CD14-positive monocyte (primary cell): ENCODE data around the gene APOBEC2. TPM values are rescaled to one million over a fixed set of nuclear protein-coding genes. Genes with fewer than 3 reads are reported as not detected.

ENCODE experiments used
- DNase-seq, 3 donors: peaks; one replicate each; pipeline ENCODE4 v3.0.0-alpha.2; 2011 to 2022
- H2AFZ ChIP-seq: 2 replicates; pipeline ENCODE4 v1.6.0; 2012; ENCODE audit warnings: mild to moderate bottlenecking, low read depth, low read length, inconsistent platforms; ENCODE audit not compliant: insufficient read depth, poor library complexity, severe bottlenecking
- H3K27ac ChIP-seq, 2 donors: 1 replicate in 1 of 2; 2 replicates in 1 of 2; pipeline ENCODE4 v1.5.1; 2012 to 2013; ENCODE audit warnings: low read length in 2 of 2, control low read depth in 1 of 2, inconsistent platforms in 1 of 2, low read depth in 1 of 2, mild to moderate bottlenecking in 1 of 2
- H3K27me3 ChIP-seq, 2 donors: one replicate each; pipeline versions ENCODE4 v1.6.0 to v1.6.1; 2011 to 2013; ENCODE audit warnings: low read length in 2 of 2; ENCODE audit not compliant: control insufficient read depth in 2 of 2, insufficient read depth in 2 of 2
- H3K36me3 ChIP-seq, 2 donors: replicated peaks in 1 of 2; 1 replicate in 1 of 2; 2 replicates in 1 of 2; pipeline versions ENCODE4 v1.5.1 to v1.6.1; 2012 to 2013; ENCODE audit warnings: low read length in 2 of 2, control low read depth in 1 of 2, inconsistent platforms in 1 of 2, mild to moderate bottlenecking in 1 of 2; ENCODE audit not compliant: insufficient read depth in 2 of 2, control insufficient read depth in 1 of 2
- H3K4me1 ChIP-seq, 2 donors: 1 replicate in 1 of 2; 2 replicates in 1 of 2; pipeline versions ENCODE4 v1.5.1 to v1.6.1; 2012 to 2013; ENCODE audit warnings: low read length in 2 of 2, control low read depth in 1 of 2, inconsistent platforms in 1 of 2, mild to moderate bottlenecking in 1 of 2, moderate library complexity in 1 of 2; ENCODE audit not compliant: insufficient read depth in 2 of 2, control insufficient read depth in 1 of 2
- H3K4me2 ChIP-seq: replicated peaks from 2 replicates; pipeline ENCODE3; 2012; ENCODE audit warnings: low read length, moderate library complexity, mild to moderate bottlenecking; ENCODE audit not compliant: poor library complexity, severe bottlenecking; ENCODE audit errors: extremely low read depth
- H3K4me3 ChIP-seq, 3 experiments: fragments of 200-600 bp in 1 of 3; sonication (generic) in 1 of 3; replicated peaks in 1 of 3; 1 replicate in 2 of 3; 2 replicates in 1 of 3; pipeline ENCODE4 v1.5.1; 2011 to 2013; ENCODE audit warnings: low read length in 3 of 3, mild to moderate bottlenecking in 3 of 3, control low read depth in 2 of 3, low read depth in 2 of 3, inconsistent platforms in 1 of 3, moderate library complexity in 1 of 3
- H3K79me2 ChIP-seq: 2 replicates; pipeline ENCODE4 v1.6.0; 2012; ENCODE audit warnings: mild to moderate bottlenecking, control low read depth, inconsistent platforms, low read length, moderate library complexity; ENCODE audit not compliant: insufficient read depth
- H3K9ac ChIP-seq: 2 replicates; pipeline ENCODE4 v1.6.0; 2017; ENCODE audit warnings: low read length, mild to moderate bottlenecking; ENCODE audit not compliant: insufficient read depth, poor library complexity, severe bottlenecking
- H3K9me3 ChIP-seq, 2 donors: replicated peaks in 1 of 2; 1 replicate in 1 of 2; 2 replicates in 1 of 2; pipeline versions ENCODE4 v1.5.1 to v1.6.1; 2012 to 2013; ENCODE audit warnings: low read length in 2 of 2, control low read depth in 1 of 2; ENCODE audit not compliant: control insufficient read depth in 1 of 2, insufficient read depth in 1 of 2
- H4K20me1 ChIP-seq: 2 replicates; pipeline ENCODE4 v1.6.0; 2012; ENCODE audit warnings: mild to moderate bottlenecking, low read length, control low read depth, moderate library complexity; ENCODE audit not compliant: insufficient read depth
- H3K27ac Mint-ChIP-seq, 7 donors: one replicate each; pipeline ENCODE4 v1.8.0; 2020; ENCODE audit warnings: mild to moderate bottlenecking in 7 of 7, mixed read lengths in 7 of 7, moderate library complexity in 6 of 7, inconsistent platforms in 2 of 7
- H3K27me3 Mint-ChIP-seq, 3 donors: one replicate each; pipeline ENCODE4 v1.8.0; 2021 to 2022; ENCODE audit warnings: low read depth in 3 of 3, mild to moderate bottlenecking in 3 of 3, mixed read lengths in 3 of 3, moderate library complexity in 3 of 3, inconsistent platforms in 1 of 3
- H3K36me3 Mint-ChIP-seq, 2 donors: one replicate each; pipeline ENCODE4 v1.8.0; 2020; ENCODE audit warnings: mixed read lengths in 2 of 2, inconsistent platforms in 1 of 2, mild to moderate bottlenecking in 1 of 2
- H3K4me1 Mint-ChIP-seq: one replicate; pipeline ENCODE4 v1.8.0; 2020; ENCODE audit warnings: mild to moderate bottlenecking, mixed read lengths
- H3K4me3 Mint-ChIP-seq, 2 donors: one replicate each; pipeline ENCODE4 v1.8.0; 2020; ENCODE audit warnings: mild to moderate bottlenecking in 2 of 2, mixed read lengths in 2 of 2, moderate library complexity in 1 of 2
- H3K9me3 Mint-ChIP-seq, 7 donors: one replicate each; pipeline ENCODE4 v1.8.0; 2020 to 2022; ENCODE audit warnings: mixed read lengths in 7 of 7, mild to moderate bottlenecking in 6 of 7, moderate library complexity in 6 of 7, inconsistent platforms in 2 of 7
- WGBS: methylation state at CpG from one replicate; pipeline ENCODE4 v1.1.5; 2013; ENCODE audit warnings: missing lambda C conversion rate; ENCODE audit not compliant: insufficient coverage; 5-methylcytosine and 5-hydroxymethylcytosine counted together
- intact Hi-C, 2 donors: fragments of 100-400 bp; cut with micrococcal nuclease; formaldehyde crosslinking; loops; one replicate each; pipeline versions ENCODE4 v1.15.0 to v1.15.1; 2023
- polyA plus RNA-seq, 3 donors: library from polyadenylated mRNA; depleted of rRNA in 1 of 3; unstranded in 2 of 3; stranded (reverse) in 1 of 3; fragments of 300-500 nt in 2 of 3; fragments of >200 nt in 1 of 3; fragmentation: Illumina TruSeq in 2 of 3; gene quantifications; 1 replicate in 2 of 3; 2 replicates in 1 of 3; pipeline ENCODE4 v1.2.3, GENCODE V29; 2012 to 2021
- TF ChIP-seq, protein P1 (sequence below): fragments of 200-600 bp; IDR thresholded peaks from one replicate; pipeline ENCODE4 v1.8.0; 2022; ENCODE audit warnings: antibody characterized with exemption, mild to moderate bottlenecking

The APOBEC2 gene
- polyA plus RNA-seq, 3 donors = 0.14 to 0.42 TPM; not detected in 1

DNA sequence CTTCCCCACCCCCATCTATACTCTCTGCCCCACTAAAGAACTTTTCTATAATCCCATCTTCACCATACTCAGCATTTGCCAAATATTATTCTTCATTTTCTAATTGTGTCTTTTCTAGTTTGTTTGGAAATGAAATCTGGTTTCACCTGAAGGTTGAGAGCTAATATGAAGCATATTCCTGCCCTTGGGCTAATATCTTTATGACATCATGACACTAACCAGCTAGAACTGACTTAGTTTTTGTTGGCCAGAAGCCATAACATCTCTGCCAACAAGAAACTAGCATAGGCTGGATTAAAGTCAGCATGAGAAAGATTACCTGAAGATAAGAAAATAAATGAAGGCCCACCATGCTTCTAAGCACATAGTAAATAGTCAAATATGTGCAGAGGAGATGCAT, 30.7 kb upstream of the APOBEC2 start:
- intact Hi-C loops = no loop called here
- Histone ChIP-seq H3K79me2 (no peaks in the 10 kb centered on the region), H3K4me2 (no peak overlapping the region), H3K4me3 (no peak overlapping the region), H3K4me1 (peaks cover 7 to 10% of the 10 kb centered on the region in 2 donors), H4K20me1 (no peaks in the 10 kb centered on the region), H3K36me3 (no peaks in the 10 kb centered on the region), H2AFZ (no peak overlapping the region), H3K9me3 (no peaks in the 10 kb centered on the region), H3K27me3 (no peaks in the 10 kb centered on the region), H3K27ac (no peak overlapping the region), H3K9ac (no peak overlapping the region)
- Mint-ChIP-seq H3K36me3 (no peaks in the 10 kb centered on the region), H3K9me3 (peaks cover 0 to 5% (median 0%) of the 10 kb centered on the region in 7 donors), H3K4me3 (no peak overlapping the region), H3K27ac (no peak overlapping the region), H3K27me3 (peaks cover 2 to 6% (median 4%) of the 10 kb centered on the region in 3 donors), H3K4me1 (peaks cover 10% of the 10 kb centered on the region)
- TF ChIP-seq, protein P1, sequence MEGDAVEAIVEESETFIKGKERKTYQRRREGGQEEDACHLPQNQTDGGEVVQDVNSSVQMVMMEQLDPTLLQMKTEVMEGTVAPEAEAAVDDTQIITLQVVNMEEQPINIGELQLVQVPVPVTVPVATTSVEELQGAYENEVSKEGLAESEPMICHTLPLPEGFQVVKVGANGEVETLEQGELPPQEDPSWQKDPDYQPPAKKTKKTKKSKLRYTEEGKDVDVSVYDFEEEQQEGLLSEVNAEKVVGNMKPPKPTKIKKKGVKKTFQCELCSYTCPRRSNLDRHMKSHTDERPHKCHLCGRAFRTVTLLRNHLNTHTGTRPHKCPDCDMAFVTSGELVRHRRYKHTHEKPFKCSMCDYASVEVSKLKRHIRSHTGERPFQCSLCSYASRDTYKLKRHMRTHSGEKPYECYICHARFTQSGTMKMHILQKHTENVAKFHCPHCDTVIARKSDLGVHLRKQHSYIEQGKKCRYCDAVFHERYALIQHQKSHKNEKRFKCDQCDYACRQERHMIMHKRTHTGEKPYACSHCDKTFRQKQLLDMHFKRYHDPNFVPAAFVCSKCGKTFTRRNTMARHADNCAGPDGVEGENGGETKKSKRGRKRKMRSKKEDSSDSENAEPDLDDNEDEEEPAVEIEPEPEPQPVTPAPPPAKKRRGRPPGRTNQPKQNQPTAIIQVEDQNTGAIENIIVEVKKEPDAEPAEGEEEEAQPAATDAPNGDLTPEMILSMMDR = no peak
- no peak for DNase-seq

DNA sequence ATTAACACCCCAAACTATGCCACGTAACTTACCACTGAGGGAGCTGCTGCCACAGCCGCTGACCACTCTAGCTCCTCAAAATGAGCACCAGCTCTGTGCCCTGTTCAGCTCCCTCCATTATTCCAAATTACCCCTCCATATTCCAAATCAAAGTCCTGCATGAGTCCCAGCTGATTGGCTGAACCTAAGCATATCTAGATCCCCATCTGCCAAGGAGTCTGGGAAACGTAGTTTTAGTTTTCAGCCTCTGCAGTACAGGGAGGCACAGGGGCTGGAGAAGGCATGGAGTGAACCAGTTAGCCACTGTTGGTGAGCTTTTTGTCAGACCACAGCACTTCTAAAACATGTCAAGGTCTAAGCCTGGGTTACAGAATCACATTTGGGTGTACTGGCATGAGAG, 29.9 kb upstream of the APOBEC2 start:
- H3K9ac ChIP-seq = no peak overlapping the region
- H3K4me1 Mint-ChIP-seq = peaks cover 17% of the 10 kb centered on the region
- no peaks in the 10 kb centered on the region for H3K27me3 ChIP-seq
- 100% methylated on average over 3 of the region's 3 CpGs for WGBS
- H3K9me3 Mint-ChIP-seq = peaks cover 0 to 5% (median 0%) of the 10 kb centered on the region in 7 donors
- H4K20me1 ChIP-seq = no peaks in the 10 kb centered on the region
- H3K4me1 ChIP-seq = peaks cover 15 to 18% of the 10 kb centered on the region in 2 donors
- H2AFZ ChIP-seq = no peak overlapping the region
- H3K27ac ChIP-seq = no peak overlapping the region
- no peak overlapping the region for H3K4me3 ChIP-seq
- DNase-seq = no peak
- H3K4me3 Mint-ChIP-seq = no peak overlapping the region
- peaks cover 1 to 2% (median 2%) of the 10 kb centered on the region in 3 donors for H3K27me3 Mint-ChIP-seq
- no peak overlapping the region for H3K4me2 ChIP-seq
- no peak overlapping the region for H3K27ac Mint-ChIP-seq
- intact Hi-C loops = no loop called here
- no peaks in the 10 kb centered on the region for H3K79me2 ChIP-seq
- H3K36me3 ChIP-seq = no peaks in the 10 kb centered on the region
- TF ChIP-seq, protein P1 = no peak
- H3K36me3 Mint-ChIP-seq = no peaks in the 10 kb centered on the region
- no peaks in the 10 kb centered on the region for H3K9me3 ChIP-seq
